SK-N-SH (cell line): ENCODE measurements around the gene CYFIP1.

Experiments used
- EP300 ChIP-seq, 2 experiments: IDR thresholded peaks; 2 replicates each; pipeline versions ENCODE4 v1.4.0 to v1.6.1; 2012; ENCODE audit warnings: borderline replicate concordance in 1 of 2, low read depth in 1 of 2, low read length in 1 of 2
- EZH2phosphoT487 ChIP-seq: fragments of 200-600 bp; sonication (generic); IDR thresholded peaks from 2 replicates; pipeline ENCODE4 v1.6.1; 2017; ENCODE audit warnings: low read depth, mixed run types, mild to moderate bottlenecking, antibody characterized with exemption, moderate library complexity, borderline replicate concordance
- GABPA ChIP-seq: IDR thresholded peaks from 2 replicates; pipeline ENCODE4 v1.4.0; 2012; ENCODE audit warnings: low read depth, mild to moderate bottlenecking
- JUND ChIP-seq: IDR thresholded peaks from 2 replicates; pipeline ENCODE4 v1.4.0; 2012
- RAD21 ChIP-seq: IDR thresholded peaks from 2 replicates; pipeline ENCODE4 v1.6.1; 2012; ENCODE audit warnings: mild to moderate bottlenecking, low read length
- RFX5 ChIP-seq: IDR thresholded peaks from 2 replicates; pipeline ENCODE4 v1.6.1; 2012; ENCODE audit warnings: mild to moderate bottlenecking, improper control_type of control experiment, low read length
- TAF1 ChIP-seq: IDR thresholded peaks from 2 replicates; pipeline ENCODE4 v1.6.1; 2012; ENCODE audit warnings: low read depth, mild to moderate bottlenecking, low read length, moderate library complexity, borderline replicate concordance
- TF ChIP-seq, protein P1 (sequence below): fragments of 200-600 bp; sonication (generic); IDR thresholded peaks from 2 replicates; pipeline ENCODE4 v1.6.1; 2017; ENCODE audit warnings: antibody characterized with exemption, mild to moderate bottlenecking, moderate library complexity
- TF ChIP-seq, protein P2 (sequence below): IDR thresholded peaks from 2 replicates; pipeline ENCODE4 v1.6.1; 2012; ENCODE audit warnings: mild to moderate bottlenecking, low read depth, low read length, moderate library complexity

GRCh38 chr15:22989576-22990477 is 9.7 kb upstream of the CYFIP1 start:
- TF ChIP-seq, protein P1, sequence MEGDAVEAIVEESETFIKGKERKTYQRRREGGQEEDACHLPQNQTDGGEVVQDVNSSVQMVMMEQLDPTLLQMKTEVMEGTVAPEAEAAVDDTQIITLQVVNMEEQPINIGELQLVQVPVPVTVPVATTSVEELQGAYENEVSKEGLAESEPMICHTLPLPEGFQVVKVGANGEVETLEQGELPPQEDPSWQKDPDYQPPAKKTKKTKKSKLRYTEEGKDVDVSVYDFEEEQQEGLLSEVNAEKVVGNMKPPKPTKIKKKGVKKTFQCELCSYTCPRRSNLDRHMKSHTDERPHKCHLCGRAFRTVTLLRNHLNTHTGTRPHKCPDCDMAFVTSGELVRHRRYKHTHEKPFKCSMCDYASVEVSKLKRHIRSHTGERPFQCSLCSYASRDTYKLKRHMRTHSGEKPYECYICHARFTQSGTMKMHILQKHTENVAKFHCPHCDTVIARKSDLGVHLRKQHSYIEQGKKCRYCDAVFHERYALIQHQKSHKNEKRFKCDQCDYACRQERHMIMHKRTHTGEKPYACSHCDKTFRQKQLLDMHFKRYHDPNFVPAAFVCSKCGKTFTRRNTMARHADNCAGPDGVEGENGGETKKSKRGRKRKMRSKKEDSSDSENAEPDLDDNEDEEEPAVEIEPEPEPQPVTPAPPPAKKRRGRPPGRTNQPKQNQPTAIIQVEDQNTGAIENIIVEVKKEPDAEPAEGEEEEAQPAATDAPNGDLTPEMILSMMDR = no peak
- TF ChIP-seq GABPA = no peak
- TF ChIP-seq EP300 (IDR thresholded peaks at IDR 0.05; ENCODE audit: borderline replicate concordance in 1 of 2, low read depth in 1 of 2, low read length in 1 of 2) = no peak
- no peak for TF ChIP-seq RFX5
- no peak for TF ChIP-seq TAF1
- TF ChIP-seq, protein P2, sequence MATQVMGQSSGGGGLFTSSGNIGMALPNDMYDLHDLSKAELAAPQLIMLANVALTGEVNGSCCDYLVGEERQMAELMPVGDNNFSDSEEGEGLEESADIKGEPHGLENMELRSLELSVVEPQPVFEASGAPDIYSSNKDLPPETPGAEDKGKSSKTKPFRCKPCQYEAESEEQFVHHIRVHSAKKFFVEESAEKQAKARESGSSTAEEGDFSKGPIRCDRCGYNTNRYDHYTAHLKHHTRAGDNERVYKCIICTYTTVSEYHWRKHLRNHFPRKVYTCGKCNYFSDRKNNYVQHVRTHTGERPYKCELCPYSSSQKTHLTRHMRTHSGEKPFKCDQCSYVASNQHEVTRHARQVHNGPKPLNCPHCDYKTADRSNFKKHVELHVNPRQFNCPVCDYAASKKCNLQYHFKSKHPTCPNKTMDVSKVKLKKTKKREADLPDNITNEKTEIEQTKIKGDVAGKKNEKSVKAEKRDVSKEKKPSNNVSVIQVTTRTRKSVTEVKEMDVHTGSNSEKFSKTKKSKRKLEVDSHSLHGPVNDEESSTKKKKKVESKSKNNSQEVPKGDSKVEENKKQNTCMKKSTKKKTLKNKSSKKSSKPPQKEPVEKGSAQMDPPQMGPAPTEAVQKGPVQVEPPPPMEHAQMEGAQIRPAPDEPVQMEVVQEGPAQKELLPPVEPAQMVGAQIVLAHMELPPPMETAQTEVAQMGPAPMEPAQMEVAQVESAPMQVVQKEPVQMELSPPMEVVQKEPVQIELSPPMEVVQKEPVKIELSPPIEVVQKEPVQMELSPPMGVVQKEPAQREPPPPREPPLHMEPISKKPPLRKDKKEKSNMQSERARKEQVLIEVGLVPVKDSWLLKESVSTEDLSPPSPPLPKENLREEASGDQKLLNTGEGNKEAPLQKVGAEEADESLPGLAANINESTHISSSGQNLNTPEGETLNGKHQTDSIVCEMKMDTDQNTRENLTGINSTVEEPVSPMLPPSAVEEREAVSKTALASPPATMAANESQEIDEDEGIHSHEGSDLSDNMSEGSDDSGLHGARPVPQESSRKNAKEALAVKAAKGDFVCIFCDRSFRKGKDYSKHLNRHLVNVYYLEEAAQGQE = no peak
- no peak for TF ChIP-seq JUND
- no peak for TF ChIP-seq RAD21
- TF ChIP-seq EZH2phosphoT487 = no peak
